Measurements from ENCODE around the gene TMEM245. TPM values are rescaled to one million over a fixed set of nuclear protein-coding genes. Genes with fewer than 3 reads are reported as not detected.

The TMEM245 gene
- total RNA-seq, 1 experiment from 2014 or later, result 110 TPM

- Histone ChIP-seq H3K9me3 (peaks cover 17% of the 10 kb centered on the region; the same call in 1 of the 2 replicates), H3K4me1 (peaks cover 12% of the 10 kb centered on the region; the same call in 1 of the 2 replicates), H3K27me3 (replicated peaks; ENCODE audit: control insufficient read depth, insufficient read depth, low read length) (no peaks in the 10 kb centered on the region), H3K36me3 (ENCODE audit: control insufficient read depth, insufficient read depth, low read length) (peaks cover 2% of the 10 kb centered on the region; the same call in 1 of the 2 replicates), H3K4me3 (ENCODE audit: low read depth, low read length) (no peak overlapping the region)
- H3K9me3 Mint-ChIP-seq (ENCODE audit: unreplicated experiment), result peaks cover 19% of the 10 kb centered on the region
- no peaks in the 10 kb centered on the region for H3K27me3 Mint-ChIP-seq (ENCODE audit: insufficient read depth, unreplicated experiment)
- intact Hi-C loops (cut with micrococcal nuclease; ENCODE audit: unreplicated experiment), result no loop called here
- H3K4me1 Mint-ChIP-seq (ENCODE audit: low read depth, unreplicated experiment), result peaks cover 35% of the 10 kb centered on the region
- ChIA-PET CTCF (no interaction called here), POLR2A (no interaction called here)
- no peak overlapping the region for H3K4me3 Mint-ChIP-seq (ENCODE audit: unreplicated experiment)
- H3K27ac Mint-ChIP-seq (ENCODE audit: unreplicated experiment), result no peak overlapping the region
- H3K36me3 Mint-ChIP-seq (ENCODE audit: insufficient read depth, unreplicated experiment), result peaks cover 40% of the 10 kb centered on the region
- no peak for DNase-seq
- no peak for TF ChIP-seq CTCF (IDR thresholded peaks at IDR 0.05; ENCODE audit: insufficient read depth in 1 of 2, low read depth in 1 of 2, low read length in 1 of 2, severe bottlenecking in 1 of 2, unreplicated experiment in 1 of 2)
- BruUV-seq (replicated peaks), result no TSS peak
These were observed 118.5 kb downstream of the TMEM245 start for GRCh38 chr9:109001275-109001676.

- Mint-ChIP-seq H3K36me3 (ENCODE audit: insufficient read depth, unreplicated experiment) (peaks cover 34% of the 10 kb centered on the region), H3K9me3 (ENCODE audit: unreplicated experiment) (peaks cover 4% of the 10 kb centered on the region), H3K4me3 (ENCODE audit: unreplicated experiment) (no peak overlapping the region), H3K27me3 (ENCODE audit: insufficient read depth, unreplicated experiment) (no peaks in the 10 kb centered on the region), H3K27ac (ENCODE audit: unreplicated experiment) (no peak overlapping the region), H3K4me1 (ENCODE audit: low read depth, unreplicated experiment) (peaks cover 33% of the 10 kb centered on the region)
- no TSS peak for BruUV-seq (replicated peaks)
- H3K9me3 ChIP-seq, result no peaks in the 10 kb centered on the region
- intact Hi-C loops (cut with micrococcal nuclease; ENCODE audit: unreplicated experiment), result no loop called here
- H3K4me1 ChIP-seq, result peaks cover 12% of the 10 kb centered on the region; the same call in 1 of the 2 replicates
- no peaks in the 10 kb centered on the region for H3K36me3 ChIP-seq (ENCODE audit: control insufficient read depth, insufficient read depth, low read length)
- CTCF ChIA-PET, result no interaction called here
- POLR2A ChIA-PET, result interaction anchor here (0.6 kb wide), 1 partner anchor 11 kb away, joined by 3 read pairs; no protein-coding TSS in a partner anchor
- no peaks in the 10 kb centered on the region for H3K27me3 ChIP-seq (replicated peaks; ENCODE audit: control insufficient read depth, insufficient read depth, low read length)
- H3K4me3 ChIP-seq (ENCODE audit: low read depth, low read length), result no peak overlapping the region
- no peak for DNase-seq
- no peak for TF ChIP-seq CTCF (IDR thresholded peaks at IDR 0.05; ENCODE audit: insufficient read depth in 1 of 2, low read depth in 1 of 2, low read length in 1 of 2, severe bottlenecking in 1 of 2, unreplicated experiment in 1 of 2)
These were observed 122.6 kb downstream of the TMEM245 start for GRCh38 chr9:108997112-108997511.

- ChIA-PET POLR2A (interaction anchor here (0.6 kb wide), 1 partner anchor 12 kb away, joined by 3 read pairs; no protein-coding TSS in a partner anchor), CTCF (no interaction called here)
- H3K36me3 Mint-ChIP-seq (ENCODE audit: insufficient read depth, unreplicated experiment), result peaks cover 34% of the 10 kb centered on the region
- DNase-seq, result no peak
- H3K27me3 Mint-ChIP-seq (ENCODE audit: insufficient read depth, unreplicated experiment), result no peaks in the 10 kb centered on the region
- Histone ChIP-seq H3K9me3 (no peaks in the 10 kb centered on the region), H3K4me3 (ENCODE audit: low read depth, low read length) (no peak overlapping the region), H3K4me1 (peaks cover 12% of the 10 kb centered on the region; the same call in 1 of the 2 replicates), H3K27me3 (replicated peaks; ENCODE audit: control insufficient read depth, insufficient read depth, low read length) (no peaks in the 10 kb centered on the region), H3K36me3 (ENCODE audit: control insufficient read depth, insufficient read depth, low read length) (no peaks in the 10 kb centered on the region)
- no peak overlapping the region for H3K4me3 Mint-ChIP-seq (ENCODE audit: unreplicated experiment)
- H3K27ac Mint-ChIP-seq (ENCODE audit: unreplicated experiment), result no peak overlapping the region
- intact Hi-C loops (cut with micrococcal nuclease; ENCODE audit: unreplicated experiment), result no loop called here
- H3K4me1 Mint-ChIP-seq (ENCODE audit: low read depth, unreplicated experiment), result peaks cover 28% of the 10 kb centered on the region
- no peaks in the 10 kb centered on the region for H3K9me3 Mint-ChIP-seq (ENCODE audit: unreplicated experiment)
- TF ChIP-seq CTCF (IDR thresholded peaks at IDR 0.05; ENCODE audit: insufficient read depth in 1 of 2, low read depth in 1 of 2, low read length in 1 of 2, severe bottlenecking in 1 of 2, unreplicated experiment in 1 of 2), result no peak
- BruUV-seq (replicated peaks), result no TSS peak
These were observed 123.1 kb downstream of the TMEM245 start for GRCh38 chr9:108996643-108997042.
